ENCODE data around the gene CTCFL. TPM values are rescaled to one million over a fixed set of nuclear protein-coding genes. Genes with fewer than 3 reads are reported as not detected.

Gene CTCFL
- total and polyA plus RNA-seq, 2 of the 13 experiments (the other 11 are each of a cell fraction or from before 2014, with no cell fraction given), result 0.04 TPM; not detected in 1

DNA sequence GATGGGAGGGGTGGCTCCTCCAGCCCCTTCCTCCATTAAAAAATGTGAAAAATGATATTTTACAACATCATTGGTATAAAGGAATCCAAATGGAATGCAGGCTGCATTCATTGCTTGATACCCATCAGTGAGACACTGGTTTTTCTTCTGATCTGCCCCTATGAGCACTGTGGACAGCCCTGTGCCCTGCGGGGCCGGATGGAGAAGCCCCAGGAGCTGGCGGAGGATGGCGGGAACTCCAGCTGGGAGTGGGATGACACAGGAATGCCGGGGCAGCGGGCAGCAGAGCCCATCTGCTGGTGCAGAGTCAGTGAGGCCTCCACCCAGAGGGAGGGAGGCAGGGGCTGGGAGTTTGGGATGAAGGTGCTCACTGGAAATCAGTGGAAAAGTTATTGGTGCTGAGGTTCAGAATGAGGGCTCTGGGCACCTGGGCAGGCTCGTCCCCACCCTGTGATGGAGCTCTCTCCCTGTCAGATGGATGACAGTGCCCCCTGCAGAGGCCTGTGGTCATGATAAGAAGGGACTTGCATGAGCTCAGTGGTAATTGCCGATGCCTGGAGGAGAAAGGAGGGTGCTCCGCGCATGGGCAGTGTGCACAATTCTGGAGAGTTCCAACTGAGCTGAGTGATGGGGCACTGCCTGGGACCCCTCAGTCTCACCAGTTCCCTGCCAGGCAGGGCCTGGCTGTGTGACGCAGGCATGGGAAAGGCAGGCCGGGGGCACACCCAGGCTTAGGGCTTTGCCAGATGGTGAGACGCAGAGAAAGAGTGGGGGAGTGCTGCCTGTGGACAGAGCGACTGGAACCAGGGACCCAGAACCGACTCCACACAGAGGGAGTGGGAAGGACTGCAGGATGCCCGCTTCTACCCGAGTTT lies 23.2 kb downstream of the CTCFL start:
- Histone ChIP-seq H3K27me3 (ENCODE audit: control insufficient read depth in 1 of 2, insufficient read depth in 2 of 2, low read length in 2 of 2) (peaks cover 4 to 48% of the 10 kb centered on the region in 2 experiments; a peak in 4 of 5 replicates), H2AFZ (ENCODE audit: low read length) (no peak overlapping the region), H3K27ac (ENCODE audit: extremely low read length, insufficient read depth, low read length) (no peak overlapping the region), H3K36me3 (replicated peaks in 1 of 2; ENCODE audit: control insufficient read depth in 1 of 2, insufficient read depth in 2 of 2, low read length in 2 of 2) (no peaks in the 10 kb centered on the region), H3K4me2 (ENCODE audit: low read depth, low read length) (no peak overlapping the region), H3K4me3 (replicated peaks in 1 of 3; ENCODE audit: insufficient read depth in 1 of 3, low read depth in 2 of 3, low read length in 3 of 3) (no peak overlapping the region), H4K20me1 (ENCODE audit: insufficient read depth, low read length) (no peaks in the 10 kb centered on the region), H3K9ac (ENCODE audit: insufficient read depth, low read depth, low read length) (no peak overlapping the region), H3K9me3 (ENCODE audit: low read length) (no peaks in the 10 kb centered on the region), H3K4me1 (ENCODE audit: insufficient read depth, low read length) (no peaks in the 10 kb centered on the region), H3K79me2 (ENCODE audit: insufficient read depth, low read length) (no peaks in the 10 kb centered on the region)
- FAIRE-seq, result no peak
- intact Hi-C loops (cut with micrococcal nuclease; ENCODE audit: unreplicated experiment) (no loop called here), in situ Hi-C loops (cut with HindIII; ENCODE audit: extremely low pct_ligation_motif_present, low pct_unique_long_range_greater_than_20kb) (no loop called here)
- CTCF ChIA-PET (ENCODE audit: low intra/inter-chr PET ratio, low total read pairs), result no interaction called here
- WGBS (ENCODE audit: low lambda C conversion rate), result 41% methylated on average over 17 of the region's 17 CpGs
- peak; percentile 53 for ATAC-seq
- no peak for DNase-seq (ENCODE audit: low spot score)
- TF ChIP-seq, protein P1, sequence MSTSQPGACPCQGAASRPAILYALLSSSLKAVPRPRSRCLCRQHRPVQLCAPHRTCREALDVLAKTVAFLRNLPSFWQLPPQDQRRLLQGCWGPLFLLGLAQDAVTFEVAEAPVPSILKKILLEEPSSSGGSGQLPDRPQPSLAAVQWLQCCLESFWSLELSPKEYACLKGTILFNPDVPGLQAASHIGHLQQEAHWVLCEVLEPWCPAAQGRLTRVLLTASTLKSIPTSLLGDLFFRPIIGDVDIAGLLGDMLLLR (CRISPR knock-in tag; IDR thresholded peaks at IDR 0.05), result no peak
- 0 out of 2 replicates have a peak, but pooled peaks have one; percentile 41 for TF ChIP-seq EZH2 (conservative IDR thresholded peaks at IDR 0.05; ENCODE audit: low read depth, low read length)
- no peak for TF ChIP-seq ZNF547 (CRISPR knock-in tag; IDR thresholded peaks at IDR 0.05)
- no peak for TF ChIP-seq NBN (conservative IDR thresholded peaks at IDR 0.05)
- POLR2A ChIA-PET, result no interaction called here
- no TSS peak for BruUV-seq (replicated peaks)

DNA sequence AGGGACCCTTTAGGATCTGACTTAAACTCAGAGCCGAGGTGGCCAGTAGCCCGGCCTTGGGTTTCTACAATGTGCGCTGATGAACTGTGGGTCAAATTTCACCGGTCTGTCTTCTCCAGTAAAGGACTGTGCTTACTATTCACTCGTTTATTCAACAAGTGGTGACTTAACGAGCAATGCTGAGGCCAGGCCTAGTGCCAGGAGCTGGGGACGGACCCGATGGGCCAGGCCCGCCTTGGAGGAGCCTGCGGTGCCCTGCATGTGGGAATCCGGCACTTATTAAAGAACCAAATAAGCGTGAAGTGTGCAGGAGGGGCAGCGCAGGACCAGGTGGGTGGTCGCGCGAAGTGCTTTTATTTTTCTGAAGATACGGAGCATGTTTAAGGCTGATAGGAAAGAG lies 24.0 kb downstream of the CTCFL start:
- WGBS (ENCODE audit: low lambda C conversion rate), result 43% methylated on average over 17 of the region's 17 CpGs
- no peak for FAIRE-seq
- Histone ChIP-seq H3K4me1 (ENCODE audit: insufficient read depth, low read length) (no peaks in the 10 kb centered on the region), H3K4me3 (replicated peaks in 1 of 3; ENCODE audit: insufficient read depth in 1 of 3, low read depth in 2 of 3, low read length in 3 of 3) (no peak overlapping the region), H4K20me1 (ENCODE audit: insufficient read depth, low read length) (no peaks in the 10 kb centered on the region), H3K79me2 (ENCODE audit: insufficient read depth, low read length) (no peaks in the 10 kb centered on the region), H3K36me3 (replicated peaks in 1 of 2; ENCODE audit: control insufficient read depth in 1 of 2, insufficient read depth in 2 of 2, low read length in 2 of 2) (no peaks in the 10 kb centered on the region), H3K4me2 (ENCODE audit: low read depth, low read length) (no peak overlapping the region), H2AFZ (ENCODE audit: low read length) (no peak overlapping the region), H3K27me3 (ENCODE audit: control insufficient read depth in 1 of 2, insufficient read depth in 2 of 2, low read length in 2 of 2) (peaks cover 4 to 48% of the 10 kb centered on the region in 2 experiments; a peak in 4 of 5 replicates), H3K9ac (ENCODE audit: insufficient read depth, low read depth, low read length) (no peak overlapping the region), H3K27ac (ENCODE audit: extremely low read length, insufficient read depth, low read length) (no peak overlapping the region), H3K9me3 (ENCODE audit: low read length) (no peaks in the 10 kb centered on the region)
- POLR2A ChIA-PET, result no interaction called here
- ATAC-seq, result no peak
- in situ Hi-C loops (cut with HindIII; ENCODE audit: extremely low pct_ligation_motif_present, low pct_unique_long_range_greater_than_20kb) (no loop called here), intact Hi-C loops (cut with micrococcal nuclease; ENCODE audit: unreplicated experiment) (no loop called here)
- no peak for DNase-seq (ENCODE audit: low spot score)
- no TSS peak for BruUV-seq (replicated peaks)
- CTCF ChIA-PET (ENCODE audit: low intra/inter-chr PET ratio, low total read pairs), result no interaction called here
- TF ChIP-seq TARDBP (CRISPR knock-in tag; IDR thresholded peaks at IDR 0.05), result no peak
- no peak for TF ChIP-seq FOXP1 (IDR thresholded peaks at IDR 0.05)
- TF ChIP-seq FOXP1 (CRISPR knock-in tag; IDR thresholded peaks at IDR 0.05), result no peak
- TF ChIP-seq, protein P2, sequence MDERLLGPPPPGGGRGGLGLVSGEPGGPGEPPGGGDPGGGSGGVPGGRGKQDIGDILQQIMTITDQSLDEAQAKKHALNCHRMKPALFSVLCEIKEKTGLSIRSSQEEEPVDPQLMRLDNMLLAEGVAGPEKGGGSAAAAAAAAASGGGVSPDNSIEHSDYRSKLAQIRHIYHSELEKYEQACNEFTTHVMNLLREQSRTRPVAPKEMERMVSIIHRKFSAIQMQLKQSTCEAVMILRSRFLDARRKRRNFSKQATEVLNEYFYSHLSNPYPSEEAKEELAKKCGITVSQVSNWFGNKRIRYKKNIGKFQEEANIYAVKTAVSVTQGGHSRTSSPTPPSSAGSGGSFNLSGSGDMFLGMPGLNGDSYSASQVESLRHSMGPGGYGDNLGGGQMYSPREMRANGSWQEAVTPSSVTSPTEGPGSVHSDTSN (CRISPR knock-in tag; IDR thresholded peaks at IDR 0.05), result no peak
- TF ChIP-seq, protein P3, sequence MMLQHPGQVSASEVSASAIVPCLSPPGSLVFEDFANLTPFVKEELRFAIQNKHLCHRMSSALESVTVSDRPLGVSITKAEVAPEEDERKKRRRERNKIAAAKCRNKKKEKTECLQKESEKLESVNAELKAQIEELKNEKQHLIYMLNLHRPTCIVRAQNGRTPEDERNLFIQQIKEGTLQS (CRISPR knock-in tag; IDR thresholded peaks at IDR 0.05), result no peak
- TF ChIP-seq, protein P4, sequence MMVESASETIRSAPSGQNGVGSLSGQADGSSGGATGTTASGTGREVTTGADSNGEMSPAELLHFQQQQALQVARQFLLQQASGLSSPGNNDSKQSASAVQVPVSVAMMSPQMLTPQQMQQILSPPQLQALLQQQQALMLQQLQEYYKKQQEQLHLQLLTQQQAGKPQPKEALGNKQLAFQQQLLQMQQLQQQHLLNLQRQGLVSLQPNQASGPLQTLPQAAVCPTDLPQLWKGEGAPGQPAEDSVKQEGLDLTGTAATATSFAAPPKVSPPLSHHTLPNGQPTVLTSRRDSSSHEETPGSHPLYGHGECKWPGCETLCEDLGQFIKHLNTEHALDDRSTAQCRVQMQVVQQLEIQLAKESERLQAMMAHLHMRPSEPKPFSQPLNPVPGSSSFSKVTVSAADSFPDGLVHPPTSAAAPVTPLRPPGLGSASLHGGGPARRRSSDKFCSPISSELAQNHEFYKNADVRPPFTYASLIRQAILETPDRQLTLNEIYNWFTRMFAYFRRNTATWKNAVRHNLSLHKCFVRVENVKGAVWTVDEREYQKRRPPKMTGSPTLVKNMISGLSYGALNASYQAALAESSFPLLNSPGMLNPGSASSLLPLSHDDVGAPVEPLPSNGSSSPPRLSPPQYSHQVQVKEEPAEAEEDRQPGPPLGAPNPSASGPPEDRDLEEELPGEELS (CRISPR knock-in tag; IDR thresholded peaks at IDR 0.05), result no peak
- TF ChIP-seq, protein P5, sequence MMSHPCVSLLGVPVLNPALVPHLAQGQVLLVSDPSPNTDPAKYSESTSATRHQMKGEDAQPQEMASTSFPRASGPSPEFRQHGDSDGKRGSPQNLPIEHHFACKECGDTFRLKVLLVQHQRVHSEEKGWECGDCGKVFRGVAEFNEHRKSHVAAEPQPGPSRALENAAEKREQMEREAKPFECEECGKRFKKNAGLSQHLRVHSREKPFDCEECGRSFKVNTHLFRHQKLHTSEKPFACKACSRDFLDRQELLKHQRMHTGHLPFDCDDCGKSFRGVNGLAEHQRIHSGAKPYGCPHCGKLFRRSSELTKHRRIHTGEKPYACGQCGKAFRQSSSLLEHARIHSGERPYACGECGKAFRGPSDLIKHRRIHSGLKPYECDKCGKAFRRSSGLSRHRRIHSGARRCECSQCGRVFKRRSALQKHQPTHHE (CRISPR knock-in tag; IDR thresholded peaks at IDR 0.05; ENCODE audit: borderline replicate concordance), result no peak
- no peak for TF ChIP-seq FOSL1 (CRISPR knock-in tag; IDR thresholded peaks at IDR 0.05; ENCODE audit: borderline replicate concordance)
